K562 (cell line): ENCODE results near the gene FMN2. TPM values are rescaled to one million over a fixed set of nuclear protein-coding genes. Genes with fewer than 3 reads are reported as not detected.

Source experiments
- ATAC-seq: fragments of 200-7000 bp; cut with Tn5 transposase; 3 replicates; pipeline ENCODE4 v1.9.1; 2020; ENCODE audit warnings: moderate library complexity
- BruUV-seq: library from RNA; stranded (reverse); fragments of 400-500 nt; replicated peaks from 2 replicates; lab custom pipeline; 2021; lab: Mats Ljungman, UMichigan
- CTCF ChIA-PET: fragments of 300-600 bp; formaldehyde crosslinking; extraction: SDS; loops from one replicate; lab custom pipeline; 2021; ENCODE audit warnings: low intra/inter-chr PET ratio; lab: Yijun Ruan, JAX
- POLR2A ChIA-PET: fragments of 300-600, 350-650 bp; sonication (Branson Sonifier 250); formaldehyde crosslinking; extraction: SDS; loops from one replicate; lab custom pipeline; 2021; ENCODE audit warnings: antibody characterized with exemption, inconsistent platforms; lab: Yijun Ruan, JAX
- DNase-seq, 4 experiments: peaks; one replicate each; pipeline versions ENCODE4 v3.0.0 to v3.0.0-alpha.2; 2011 to 2018; ENCODE audit warnings: low spot score in 3 of 4, mixed read lengths in 3 of 4; ENCODE audit errors: extremely low read depth in 1 of 4
- FAIRE-seq: peaks from 2 replicates; lab custom pipeline; 2011; peaks lifted over from hg19 to GRCh38; lab: Jason Lieb, UNC
- H2AFZ ChIP-seq: 2 replicates; pipeline ENCODE4 v1.6.0; 2011; ENCODE audit warnings: low read depth, low read length, control low read depth, inconsistent platforms
- H3K27ac ChIP-seq: fragments of 200-600 bp; 3 replicates; pipeline ENCODE4 v1.8.0; 2011; ENCODE audit warnings: low read depth, mild to moderate bottlenecking, control low read depth, inconsistent platforms, low read length, moderate library complexity, mixed read lengths; ENCODE audit errors: extremely low read depth
- H3K27me3 ChIP-seq, 2 experiments: fragments of 300-600 bp in 1 of 2; 2 replicates in 1 of 2; 3 replicates in 1 of 2; pipeline versions ENCODE4 v1.6.0 to v1.8.0; 2011; ENCODE audit warnings: inconsistent platforms in 2 of 2, low read length in 2 of 2, mild to moderate bottlenecking in 1 of 2, mixed read lengths in 1 of 2, moderate library complexity in 1 of 2; ENCODE audit not compliant: control insufficient read depth in 2 of 2, insufficient read depth in 2 of 2
- H3K36me3 ChIP-seq: fragments of 300-600 bp; 3 replicates; pipeline ENCODE4 v1.8.0; 2011; ENCODE audit warnings: mild to moderate bottlenecking, low read length, inconsistent platforms; ENCODE audit not compliant: control insufficient read depth, insufficient read depth
- H3K4me1 ChIP-seq, 2 experiments: fragments of 200-600 bp in 1 of 2; replicated peaks in 1 of 2; 2 replicates in 1 of 2; 3 replicates in 1 of 2; pipeline versions ENCODE4 v1.5.1 to v1.8.0; 2011; ENCODE audit warnings: inconsistent platforms in 2 of 2, low read length in 2 of 2, mild to moderate bottlenecking in 1 of 2, mixed read lengths in 1 of 2, moderate library complexity in 1 of 2; ENCODE audit not compliant: control insufficient read depth in 2 of 2, insufficient read depth in 2 of 2
- H3K4me2 ChIP-seq: 2 replicates; pipeline ENCODE4 v1.6.1; 2011; ENCODE audit warnings: low read length, control low read depth, inconsistent platforms, mixed read lengths; ENCODE audit not compliant: insufficient read depth
- H3K4me3 ChIP-seq: fragments of 200-600 bp; sonication (generic), shearing (Covaris generic); 2 replicates; pipeline ENCODE4 v1.5.1; 2016; ENCODE audit warnings: control low read depth, inconsistent platforms
- H3K79me2 ChIP-seq: fragments of 200-600 bp; 3 replicates; pipeline ENCODE4 v1.8.0; 2011; ENCODE audit warnings: low read length, inconsistent platforms; ENCODE audit not compliant: control insufficient read depth, insufficient read depth
- H3K9ac ChIP-seq, 2 experiments: 2 replicates each; pipeline versions ENCODE4 v1.6.0 to v1.6.1; 2011; ENCODE audit warnings: low read depth in 2 of 2, low read length in 2 of 2, control low read depth in 1 of 2, inconsistent platforms in 1 of 2, mild to moderate bottlenecking in 1 of 2, mixed read lengths in 1 of 2; ENCODE audit not compliant: insufficient read depth in 1 of 2
- H3K9me1 ChIP-seq: one replicate; pipeline ENCODE4 v1.6.0; 2011; ENCODE audit warnings: inconsistent platforms, mild to moderate bottlenecking, low read length, moderate library complexity; ENCODE audit not compliant: control insufficient read depth, insufficient read depth
- H3K9me3 ChIP-seq: replicated peaks from 2 replicates; pipeline ENCODE4 v1.5.1; 2011; ENCODE audit warnings: low read depth, low read length, inconsistent platforms; ENCODE audit not compliant: control insufficient read depth, insufficient read depth
- H4K20me1 ChIP-seq: replicated peaks from 2 replicates; pipeline ENCODE4 v1.6.1; 2011; ENCODE audit warnings: low read length, inconsistent platforms, mixed read lengths; ENCODE audit not compliant: control insufficient read depth, insufficient read depth
- ETV1 ChIP-seq: fragments of 450-650 bp; conservative IDR thresholded peaks from 2 replicates; pipeline ENCODE4 v1.6.1; 2016; ENCODE audit warnings: missing genetic modification characterization, control low read depth, low read depth, missing compliant biosample characterization
- ILF3 ChIP-seq: fragments of 450-650 bp; IDR thresholded peaks from 2 replicates; pipeline ENCODE4 v1.6.1; 2018; ENCODE audit warnings: antibody characterized with exemption, mild to moderate bottlenecking, moderate library complexity, borderline replicate concordance
- JUND ChIP-seq, 2 experiments: IDR thresholded peaks; 2 replicates in 1 of 2; 3 replicates in 1 of 2; pipeline ENCODE4 v1.6.1; 2011; ENCODE audit warnings: borderline replicate concordance in 2 of 2, low read depth in 2 of 2, low read length in 2 of 2, improper control_type of control experiment in 1 of 2, missing biosample characterization in 1 of 2, missing genetic modification characterization in 1 of 2, missing genetic modification reagents in 1 of 2
- MAZ ChIP-seq, 2 experiments: fragments of 450-650 bp in 1 of 2; sonication (generic) in 1 of 2; formaldehyde crosslinking; IDR thresholded peaks in 1 of 2; conservative IDR thresholded peaks in 1 of 2; 2 replicates each; pipeline versions ENCODE4 v1.4.0 to v1.5.0; 2020; ENCODE audit warnings: mild to moderate bottlenecking in 1 of 2, missing genetic modification reagents in 1 of 2
- POLR2AphosphoS2 ChIP-seq: IDR thresholded peaks from 2 replicates; pipeline ENCODE4 v1.6.1; 2012; ENCODE audit warnings: low read length, improper control_type of control experiment
- ZNF124 ChIP-seq: sonication (generic); formaldehyde crosslinking; IDR thresholded peaks from 2 replicates; pipeline ENCODE4 v1.8.1; 2022; ENCODE audit warnings: missing genetic modification reagents
- ZNF282 ChIP-seq: sonication (generic); formaldehyde crosslinking; IDR thresholded peaks from 2 replicates; pipeline ENCODE4 v1.8.1; 2023; ENCODE audit warnings: missing genetic modification reagents
- WGBS: fragments of 100-300 bp; shearing (Covaris generic); methylation state at CpG from one replicate; pipeline ENCODE4 v1.1.6; 2016; ENCODE audit warnings: low coverage, mixed read lengths; ENCODE audit not compliant: insufficient coverage; ENCODE audit errors: missing lambda C conversion rate; 5-methylcytosine and 5-hydroxymethylcytosine counted together
- in situ Hi-C: fragments of 300-500 bp; cut with MboI; formaldehyde crosslinking; loops from 4 replicates; pipeline ENCODE4 v1.15.0; 2018; ENCODE audit warnings: inconsistent platforms, mixed read lengths
- intact Hi-C: fragments of 100-400 bp; cut with micrococcal nuclease; formaldehyde crosslinking; loops from 2 replicates; pipeline ENCODE4 v1.14.2; 2022
- polyA plus RNA-seq, 8 experiments: library from polyadenylated mRNA; depleted of rRNA in 4 of 8; stranded (reverse) in 5 of 8; unstranded in 3 of 8; fragments of >200 nt; fragmentation: Nextera tagmentation in 2 of 8; fragmentation: Illumina TruSeq in 1 of 8; extraction: Ambion mirVana in 2 of 8; extraction: Trizol in 1 of 8; gene quantifications; 2 replicates each; pipeline versions ENCODE4 v1.2.1 to v1.2.3, GENCODE V29; 2011 to 2014; ENCODE audit warnings: inconsistent platforms in 1 of 8, missing spikeins in 1 of 8
- total RNA-seq, 7 experiments: library from RNA; depleted of rRNA in 6 of 7; stranded (reverse); fragments of >200 nt in 6 of 7; fragmentation: Illumina TruSeq in 2 of 7; extraction: Trizol in 2 of 7; gene quantifications; 2 replicates each; pipeline versions ENCODE4 v1.2.1 to v1.2.3, GENCODE V29; 2011 to 2021; ENCODE audit warnings: low replicate concordance in 1 of 7
- TF ChIP-seq, protein P1 (sequence below), 2 experiments: fragments of 250-450 bp in 1 of 2; fragments of 450-650 bp in 1 of 2; sonication (Bioruptor Pico) in 1 of 2; IDR thresholded peaks; 2 replicates each; pipeline versions ENCODE4 v1.6.1 to v1.8.0; 2016 to 2021; ENCODE audit warnings: mild to moderate bottlenecking in 2 of 2, moderate library complexity in 2 of 2, missing compliant biosample characterization in 1 of 2, missing genetic modification characterization in 1 of 2
- TF ChIP-seq, protein P2 (sequence below), 2 experiments: fragments of 450-650 bp in 1 of 2; IDR thresholded peaks; 2 replicates each; pipeline ENCODE4 v1.6.1; 2011 to 2017; ENCODE audit warnings: low read depth in 2 of 2, antibody characterized with exemption in 1 of 2, borderline replicate concordance in 1 of 2, low read length in 1 of 2, mild to moderate bottlenecking in 1 of 2, mixed read lengths in 1 of 2; ENCODE audit not compliant: control insufficient read depth in 1 of 2
- TF ChIP-seq, protein P3 (sequence below): fragments of 450-650 bp; formaldehyde crosslinking; IDR thresholded peaks from 2 replicates; pipeline ENCODE4 v1.4.0; 2022; ENCODE audit warnings: missing genetic modification characterization

Gene FMN2
- total and polyA plus RNA-seq, 9 of the 15 experiments (the other 6 are each of a cell fraction or from before 2014, with no cell fraction given), result 0.15 to 0.45 (median 0.16) TPM; not detected in 3

DNA sequence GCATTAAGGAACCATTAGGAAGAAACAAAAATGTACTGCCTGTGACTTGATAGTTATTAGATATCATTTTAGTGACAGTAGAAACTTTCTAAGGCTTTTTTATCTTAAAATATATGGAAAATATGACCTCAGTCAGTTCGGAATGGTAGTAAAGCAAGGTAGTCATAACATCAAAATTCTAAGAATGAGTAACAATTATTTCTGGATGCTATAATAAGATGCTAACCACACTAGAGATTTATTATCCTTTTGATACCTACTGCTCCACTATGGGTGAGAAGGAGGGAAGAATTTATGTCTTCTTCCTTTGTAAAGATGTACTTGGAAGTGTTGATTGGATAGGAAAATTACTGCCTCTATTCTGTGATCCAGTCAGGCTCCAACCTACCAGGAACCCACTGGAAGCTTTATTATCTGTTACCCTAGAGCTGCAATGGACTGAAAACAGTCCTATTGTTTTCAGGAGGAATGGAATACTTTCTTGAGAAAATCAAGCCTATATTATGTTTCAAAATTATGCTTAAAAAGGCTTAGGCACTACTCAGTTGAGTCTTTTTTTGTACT, 8.8 kb downstream of the FMN2 start:
- no peaks in the 10 kb centered on the region for H4K20me1 ChIP-seq
- H3K9me3 ChIP-seq, result no peaks in the 10 kb centered on the region
- WGBS, result 0% methylated on average over 1 of the region's 1 CpG
- no peak overlapping the region for H3K27ac ChIP-seq
- H3K27me3 ChIP-seq, result no peaks in the 10 kb centered on the region
- CTCF ChIA-PET, result no interaction called here
- BruUV-seq, result no TSS peak
- no peaks in the 10 kb centered on the region for H3K36me3 ChIP-seq
- H3K4me1 ChIP-seq, result no peaks in the 10 kb centered on the region
- in situ Hi-C loops (no loop called here), intact Hi-C loops (no loop called here)
- FAIRE-seq, result no peak
- H2AFZ ChIP-seq, result no peak overlapping the region
- no peaks in the 10 kb centered on the region for H3K9me1 ChIP-seq
- H3K4me2 ChIP-seq, result no peak overlapping the region
- no peak for DNase-seq
- H3K79me2 ChIP-seq, result no peaks in the 10 kb centered on the region
- POLR2A ChIA-PET, result no interaction called here
- H3K4me3 ChIP-seq, result no peak overlapping the region
- no peak for TF ChIP-seq ILF3
- no peak for TF ChIP-seq POLR2AphosphoS2
- no peak for TF ChIP-seq ZNF282 (CRISPR knock-in tag)
- TF ChIP-seq ZNF124 (CRISPR knock-in tag), result no peak
- TF ChIP-seq, protein P1, sequence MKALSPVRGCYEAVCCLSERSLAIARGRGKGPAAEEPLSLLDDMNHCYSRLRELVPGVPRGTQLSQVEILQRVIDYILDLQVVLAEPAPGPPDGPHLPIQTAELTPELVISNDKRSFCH (CRISPR knock-in tag; IDR thresholded peaks at IDR 0.05), result no peak
- TF ChIP-seq, protein P1 (tag; IDR thresholded peaks at IDR 0.05), result no peak
- no peak for TF ChIP-seq ETV1 (tag)
- no peak for TF ChIP-seq JUND (IDR thresholded peaks at IDR 0.05; ENCODE audit: borderline replicate concordance, low read depth, low read length)
- TF ChIP-seq JUND (tag; IDR thresholded peaks at IDR 0.05; ENCODE audit: borderline replicate concordance, low read depth, low read length), result no peak
- TF ChIP-seq MAZ (CRISPR knock-in tag; conservative IDR thresholded peaks at IDR 0.05 in 1 of 2, IDR thresholded peaks at IDR 0.05 in 1 of 2), result no peak
- TF ChIP-seq, protein P2, sequence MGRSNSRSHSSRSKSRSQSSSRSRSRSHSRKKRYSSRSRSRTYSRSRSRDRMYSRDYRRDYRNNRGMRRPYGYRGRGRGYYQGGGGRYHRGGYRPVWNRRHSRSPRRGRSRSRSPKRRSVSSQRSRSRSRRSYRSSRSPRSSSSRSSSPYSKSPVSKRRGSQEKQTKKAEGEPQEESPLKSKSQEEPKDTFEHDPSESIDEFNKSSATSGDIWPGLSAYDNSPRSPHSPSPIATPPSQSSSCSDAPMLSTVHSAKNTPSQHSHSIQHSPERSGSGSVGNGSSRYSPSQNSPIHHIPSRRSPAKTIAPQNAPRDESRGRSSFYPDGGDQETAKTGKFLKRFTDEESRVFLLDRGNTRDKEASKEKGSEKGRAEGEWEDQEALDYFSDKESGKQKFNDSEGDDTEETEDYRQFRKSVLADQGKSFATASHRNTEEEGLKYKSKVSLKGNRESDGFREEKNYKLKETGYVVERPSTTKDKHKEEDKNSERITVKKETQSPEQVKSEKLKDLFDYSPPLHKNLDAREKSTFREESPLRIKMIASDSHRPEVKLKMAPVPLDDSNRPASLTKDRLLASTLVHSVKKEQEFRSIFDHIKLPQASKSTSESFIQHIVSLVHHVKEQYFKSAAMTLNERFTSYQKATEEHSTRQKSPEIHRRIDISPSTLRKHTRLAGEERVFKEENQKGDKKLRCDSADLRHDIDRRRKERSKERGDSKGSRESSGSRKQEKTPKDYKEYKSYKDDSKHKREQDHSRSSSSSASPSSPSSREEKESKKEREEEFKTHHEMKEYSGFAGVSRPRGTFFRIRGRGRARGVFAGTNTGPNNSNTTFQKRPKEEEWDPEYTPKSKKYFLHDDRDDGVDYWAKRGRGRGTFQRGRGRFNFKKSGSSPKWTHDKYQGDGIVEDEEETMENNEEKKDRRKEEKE (IDR thresholded peaks at IDR 0.05; ENCODE audit: borderline replicate concordance in 1 of 2, control insufficient read depth in 1 of 2, low read depth in 2 of 2, low read length in 1 of 2), result no peak
- TF ChIP-seq, protein P3, sequence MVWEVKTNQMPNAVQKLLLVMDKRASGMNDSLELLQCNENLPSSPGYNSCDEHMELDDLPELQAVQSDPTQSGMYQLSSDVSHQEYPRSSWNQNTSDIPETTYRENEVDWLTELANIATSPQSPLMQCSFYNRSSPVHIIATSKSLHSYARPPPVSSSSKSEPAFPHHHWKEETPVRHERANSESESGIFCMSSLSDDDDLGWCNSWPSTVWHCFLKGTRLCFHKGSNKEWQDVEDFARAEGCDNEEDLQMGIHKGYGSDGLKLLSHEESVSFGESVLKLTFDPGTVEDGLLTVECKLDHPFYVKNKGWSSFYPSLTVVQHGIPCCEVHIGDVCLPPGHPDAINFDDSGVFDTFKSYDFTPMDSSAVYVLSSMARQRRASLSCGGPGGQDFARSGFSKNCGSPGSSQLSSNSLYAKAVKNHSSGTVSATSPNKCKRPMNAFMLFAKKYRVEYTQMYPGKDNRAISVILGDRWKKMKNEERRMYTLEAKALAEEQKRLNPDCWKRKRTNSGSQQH (CRISPR knock-in tag), result no peak
- H3K9ac ChIP-seq, result no peak overlapping the region
- no peak for ATAC-seq
